GM19468 (cell line): ENCODE results near the gene NUP62CL.
"Not testable (repeated sequence)": the region's sequence is repeated elsewhere in the genome, so short reads cannot be mapped to it uniquely, and the experiment has no call there.

ENCODE experiments used
- ATAC-seq: cut with Tn5 transposase; IDR thresholded peaks from one replicate; pipeline ENCODE4 v1.9.1; 2021; ENCODE audit warnings: mild to moderate bottlenecking, moderate library complexity, moderate number of reproducible peaks; ENCODE audit not compliant: unreplicated experiment; ENCODE audit errors: extremely low read depth

Gene NUP62CL, protein sequence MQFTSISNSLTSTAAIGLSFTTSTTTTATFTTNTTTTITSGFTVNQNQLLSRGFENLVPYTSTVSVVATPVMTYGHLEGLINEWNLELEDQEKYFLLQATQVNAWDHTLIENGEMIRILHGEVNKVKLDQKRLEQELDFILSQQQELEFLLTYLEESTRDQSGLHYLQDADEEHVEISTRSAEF

DNA sequence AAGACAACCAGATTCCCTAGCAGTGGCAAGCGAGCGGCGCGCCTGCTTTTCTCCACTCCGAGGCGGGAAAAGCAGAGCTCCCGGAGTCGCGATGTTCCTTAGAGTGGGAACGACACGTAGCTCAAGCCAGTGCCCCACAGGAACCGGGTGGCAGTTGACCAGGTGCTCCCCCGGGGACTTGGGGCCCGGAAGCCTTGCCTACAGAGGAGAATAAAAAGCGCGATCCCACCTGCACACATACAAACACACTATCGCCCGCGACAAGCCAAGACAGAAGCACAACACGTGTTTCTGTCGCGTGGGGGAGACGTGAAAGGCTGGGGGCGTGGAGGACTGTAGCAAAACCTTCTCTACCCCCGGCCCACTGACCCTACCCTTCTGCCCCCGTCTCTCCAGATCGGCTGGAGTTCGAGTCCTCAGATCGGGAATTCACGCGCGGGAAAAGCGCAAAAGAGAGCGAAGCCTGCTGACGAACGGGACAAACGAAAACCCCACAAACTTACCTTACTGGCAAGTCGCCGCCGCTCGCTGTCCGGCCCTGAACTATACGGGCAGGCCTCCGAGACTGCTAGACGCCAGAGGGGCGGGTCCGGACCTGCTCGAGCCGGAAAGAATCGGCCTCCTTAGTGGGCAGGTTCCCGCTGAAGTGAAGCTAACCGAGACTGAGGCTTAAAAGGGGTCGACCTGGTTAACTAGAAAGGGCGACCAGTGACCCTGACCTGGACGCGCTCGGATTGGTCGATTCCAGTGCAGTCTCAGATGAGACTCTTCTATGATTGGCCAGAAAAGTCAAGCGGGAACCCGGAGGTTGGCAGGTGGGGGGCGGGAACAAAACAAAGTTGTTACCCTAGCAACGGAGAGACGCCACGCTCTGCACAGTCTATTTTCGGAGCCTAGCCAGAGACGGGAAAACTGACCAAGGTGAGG is at the start of gene NUP62CL, which contains the start of gene DNAAF6:
Gene NUP62CL, minus strand, starts transcription at position 664 of the 927 bp plus-strand sequence. CDS start 31,287 bp downstream, outside the sequence.
Gene DNAAF6, plus strand, starts transcription at position 842 of the 927 bp plus-strand sequence. CDS start 6,265 bp downstream, outside the sequence.
- ATAC-seq = peak; percentile 55

DNA sequence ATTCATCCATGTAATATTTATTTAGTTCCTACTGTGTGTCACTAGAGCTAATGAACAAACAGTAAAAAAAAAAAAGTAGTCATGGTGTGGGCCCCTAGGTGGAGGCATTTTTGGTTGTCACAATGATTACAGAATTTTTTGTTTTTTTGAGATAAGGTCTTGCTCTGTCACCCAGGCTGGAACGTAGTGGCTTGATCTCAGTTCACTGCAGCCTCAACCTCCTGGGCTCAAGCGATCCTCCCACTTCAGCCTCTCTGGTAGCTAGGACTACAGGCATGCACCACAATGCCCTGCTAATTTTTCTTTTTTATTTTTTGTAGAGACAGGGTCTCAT is 22.2 kb upstream of the NUP62CL start:
- ATAC-seq = no peak

DNA sequence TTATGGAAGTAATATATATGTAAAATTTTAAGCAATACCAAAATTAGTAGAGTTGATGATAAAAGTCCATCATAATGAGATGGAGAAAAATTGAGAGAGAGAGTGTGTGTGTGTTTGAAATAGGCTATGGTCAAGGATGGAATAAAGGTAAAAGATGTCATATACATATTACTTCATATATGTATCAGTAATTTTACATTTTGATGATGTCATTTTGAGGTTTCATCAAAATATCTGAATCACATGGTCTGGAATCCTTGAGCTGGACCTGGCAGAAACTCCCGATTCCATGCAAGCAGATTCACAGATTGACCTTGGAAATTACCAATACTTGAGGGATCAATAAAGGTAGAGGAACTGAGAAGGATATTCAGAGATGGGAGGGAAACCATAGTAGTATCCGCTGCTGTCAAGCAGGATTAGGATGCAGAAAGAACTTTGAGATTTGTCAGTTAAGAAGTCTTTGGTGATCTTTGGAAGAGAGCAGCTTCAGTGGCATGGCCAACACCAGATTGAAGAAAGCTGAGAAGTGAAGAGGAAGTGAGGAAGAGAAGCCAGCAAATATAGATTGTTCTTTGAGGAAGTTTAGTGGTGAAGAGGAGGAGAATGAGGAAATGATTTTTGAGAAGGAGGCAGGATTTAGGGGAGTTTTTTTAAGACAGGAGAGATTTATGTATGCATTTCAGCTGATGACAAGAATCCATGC is 21.7 kb upstream of the NUP62CL start:
- no peak for ATAC-seq

DNA sequence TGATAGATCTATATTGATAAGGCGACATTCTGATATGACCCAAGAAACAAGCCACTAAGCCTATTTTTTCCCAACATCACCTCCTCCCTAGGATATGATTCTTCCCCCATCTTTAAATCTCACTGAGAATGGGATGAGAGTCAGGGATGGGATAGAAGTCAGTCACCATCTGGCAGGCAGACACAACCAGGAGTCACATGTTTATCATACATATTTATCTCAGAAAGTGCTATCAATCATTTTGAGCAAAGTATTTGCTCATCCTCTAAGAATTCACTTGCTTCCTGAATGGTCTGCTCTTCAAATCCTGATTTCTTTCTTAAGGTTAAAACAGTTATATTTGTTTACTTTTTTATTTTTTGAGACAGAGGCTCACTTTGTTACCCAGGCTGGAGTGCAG is 20.5 kb upstream of the NUP62CL start:
- ATAC-seq = no peak

DNA sequence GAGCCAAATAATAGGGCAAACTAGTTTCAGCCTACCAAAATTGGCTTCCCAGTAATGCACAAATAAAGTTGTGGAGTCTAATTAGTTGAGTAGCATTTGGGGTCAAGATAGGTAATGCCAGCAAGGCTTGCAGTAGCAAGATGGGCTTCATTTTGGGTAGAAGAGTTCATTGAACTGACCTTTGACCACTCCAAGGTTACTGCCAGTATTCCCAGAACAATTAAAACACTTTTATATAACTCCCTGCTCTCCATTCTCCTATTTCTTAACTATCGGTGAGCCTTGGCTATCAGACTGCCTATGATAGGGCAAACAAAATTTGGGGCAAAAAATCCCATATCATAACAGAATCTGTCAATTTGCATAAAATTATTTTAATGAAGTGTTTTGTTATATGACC is 7.2 kb upstream of the NUP62CL start:
- ATAC-seq = no peak

DNA sequence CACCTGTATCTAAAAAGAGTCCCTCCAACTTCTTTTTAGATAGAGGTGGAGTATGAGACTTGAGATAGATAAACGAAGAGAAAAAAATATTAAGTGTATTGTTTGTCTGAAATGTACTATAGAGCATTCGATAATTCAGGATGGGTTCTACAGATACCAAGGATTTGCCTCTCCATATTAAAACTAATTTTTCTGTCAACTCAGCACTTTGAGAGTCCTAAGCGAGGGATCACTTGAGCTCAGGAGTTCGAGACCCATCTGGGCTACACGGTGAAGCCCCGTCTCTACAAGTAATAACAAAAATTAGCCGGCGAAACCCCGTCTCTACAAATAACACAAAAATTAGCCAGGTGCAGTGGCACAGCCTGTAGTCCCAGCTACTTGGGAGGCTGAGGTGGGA is 1.7 kb upstream of the NUP62CL start:
- ATAC-seq = no peak

DNA sequence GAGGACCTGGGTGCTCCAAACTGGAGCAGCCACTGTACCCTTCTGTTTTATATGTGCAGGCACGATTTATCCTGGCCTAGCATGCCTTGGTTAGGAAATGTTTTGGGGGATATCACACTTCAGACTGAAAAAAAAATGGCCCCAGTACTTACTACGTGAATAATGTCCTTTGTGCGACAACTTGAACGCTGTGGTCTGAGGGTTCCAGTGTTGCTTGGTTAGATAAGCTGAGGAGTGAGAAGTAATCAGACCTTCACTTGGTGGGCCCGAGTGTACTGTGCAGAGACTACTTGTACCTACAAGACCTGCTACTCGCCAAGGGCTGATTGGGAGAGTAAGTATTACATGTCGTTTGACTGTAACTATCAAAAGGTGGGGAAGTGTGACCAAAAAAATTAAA is 856 bp upstream of the NUP62CL start:
- no peak for ATAC-seq

DNA sequence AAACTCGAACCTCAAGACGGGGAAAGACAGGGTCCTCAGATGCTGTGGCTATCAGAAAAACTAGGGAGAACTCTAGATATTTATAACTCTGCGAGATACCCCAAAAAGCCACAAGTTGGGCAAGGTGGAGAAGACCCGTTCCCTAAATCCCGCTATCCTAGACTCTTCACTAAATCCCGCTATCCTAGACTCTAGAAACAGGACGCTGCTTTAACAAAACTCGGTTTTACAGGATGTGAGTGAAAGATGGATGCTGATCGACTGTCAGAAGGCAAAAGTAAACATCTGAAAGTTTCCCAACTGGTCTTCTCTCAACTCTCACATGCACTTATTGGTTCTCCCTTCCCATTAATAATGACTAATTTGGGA is 448 bp upstream of the NUP62CL start:
- no peak for ATAC-seq

DNA sequence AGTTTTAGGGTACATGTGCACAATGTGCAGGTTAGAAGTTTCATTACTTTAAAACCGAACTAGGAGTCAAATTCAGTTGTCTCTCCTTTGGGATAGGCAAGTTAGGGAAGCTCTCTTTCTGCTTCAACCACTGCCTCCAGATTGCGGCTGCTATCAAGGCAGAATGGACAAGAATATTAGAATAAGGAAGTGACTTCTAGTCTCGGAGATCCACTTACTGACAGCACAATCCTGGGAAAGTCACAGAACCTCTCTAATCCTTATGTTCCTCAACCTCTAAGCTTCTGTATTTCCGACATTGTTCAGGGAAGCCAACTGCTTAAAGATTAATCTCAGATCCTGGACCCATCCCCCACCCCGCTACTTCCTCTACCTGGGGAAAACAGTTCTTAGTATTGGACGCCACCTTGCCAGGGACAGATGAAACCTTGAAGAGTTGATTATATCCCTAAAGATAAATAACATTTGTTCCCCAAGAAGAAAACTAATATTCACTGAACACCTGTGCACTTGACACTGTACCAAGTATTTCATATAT is 2.1 kb downstream of the NUP62CL start:
- ATAC-seq = no peak

DNA sequence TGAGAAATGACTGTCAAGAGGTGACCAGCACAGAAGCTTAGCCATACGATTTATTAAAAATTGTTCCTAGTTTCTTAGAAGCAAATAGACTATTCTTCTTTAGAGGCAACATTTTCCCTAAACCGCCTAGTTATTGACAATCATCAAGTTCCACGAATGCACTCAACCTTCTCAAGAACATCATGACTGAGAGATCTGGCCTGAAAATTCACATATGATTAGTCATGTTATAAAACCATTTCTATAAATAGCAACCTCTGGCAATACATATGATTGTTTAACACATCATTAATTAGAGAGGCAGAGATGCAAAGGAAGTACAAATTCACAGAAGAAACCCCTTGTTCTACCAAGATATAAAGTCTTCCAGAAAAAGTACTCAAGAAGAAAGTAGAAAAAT is 6.7 kb downstream of the NUP62CL start:
- no peak for ATAC-seq

DNA sequence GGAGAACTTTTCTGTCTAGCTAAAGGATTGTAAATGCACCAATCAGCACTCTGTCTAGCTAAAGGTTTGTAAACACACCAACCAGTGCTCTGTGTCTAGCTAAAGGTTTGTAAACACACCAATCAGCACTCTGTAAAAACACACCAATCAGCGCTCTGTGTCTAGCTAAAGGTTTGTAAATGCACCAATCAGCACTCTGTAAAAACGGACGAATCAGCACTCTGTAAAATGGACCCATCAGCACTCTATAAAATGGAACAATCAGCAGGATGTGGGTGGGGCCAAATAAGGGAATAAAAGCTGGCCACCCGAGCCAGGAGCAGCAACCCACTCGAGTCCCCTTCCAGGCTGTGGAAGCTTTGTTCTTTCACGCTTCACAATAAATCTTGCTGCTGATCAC is 8.2 kb downstream of the NUP62CL start:
- ATAC-seq = not testable (repeated sequence)

DNA sequence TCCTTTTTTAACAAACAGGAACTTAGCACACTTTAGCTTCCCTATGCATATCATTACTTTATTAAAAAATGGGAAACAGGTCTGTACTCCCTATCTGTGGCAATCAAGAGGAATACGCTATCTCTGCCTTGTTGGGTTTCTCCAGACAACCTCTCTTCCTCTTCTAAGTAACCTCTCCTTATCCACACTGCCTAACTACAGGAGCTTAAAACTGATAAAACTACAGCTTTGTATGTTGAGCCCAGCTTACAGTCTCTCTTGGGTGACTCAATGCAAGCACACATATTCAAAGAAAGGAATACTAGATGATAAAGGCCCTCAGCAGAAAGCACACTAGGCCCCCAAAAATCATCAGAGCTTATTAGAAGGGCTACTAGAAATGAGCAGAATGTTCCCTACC is 8.9 kb downstream of the NUP62CL start:
- ATAC-seq = no peak

DNA sequence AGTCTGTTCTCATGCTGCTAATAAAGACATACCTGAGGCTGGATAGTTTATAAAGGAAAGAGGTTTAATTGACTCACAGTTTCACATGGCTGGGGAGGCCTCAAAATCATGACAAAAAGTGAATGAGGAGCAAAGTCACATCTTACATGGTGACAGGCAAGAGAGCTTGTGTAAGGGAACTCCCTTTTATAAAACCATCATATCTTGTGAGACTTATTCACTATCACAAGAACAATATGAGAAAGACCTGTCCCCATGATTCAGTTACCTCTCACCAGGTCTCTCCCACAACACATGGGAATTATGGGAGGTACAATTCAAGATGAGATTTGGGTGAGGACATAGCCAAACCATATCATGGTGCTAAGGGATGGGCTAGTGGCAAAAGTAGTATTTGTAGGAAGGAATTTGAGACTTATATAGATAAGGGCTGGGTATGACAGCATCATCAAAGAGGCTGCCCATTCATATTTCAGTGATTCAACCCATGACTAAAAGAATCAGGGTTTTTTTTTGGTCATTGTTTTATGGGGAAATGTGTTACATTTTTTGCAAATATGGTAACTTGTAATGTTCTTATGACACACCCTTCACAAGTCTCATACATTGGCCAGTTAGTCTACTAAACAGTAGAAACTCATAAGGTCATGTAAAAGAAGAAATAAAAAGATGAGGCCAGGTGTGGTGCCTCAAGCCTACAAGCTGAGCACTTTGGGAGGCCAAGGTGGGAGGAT is 34.7 kb downstream of the NUP62CL start:
- ATAC-seq = no peak

DNA sequence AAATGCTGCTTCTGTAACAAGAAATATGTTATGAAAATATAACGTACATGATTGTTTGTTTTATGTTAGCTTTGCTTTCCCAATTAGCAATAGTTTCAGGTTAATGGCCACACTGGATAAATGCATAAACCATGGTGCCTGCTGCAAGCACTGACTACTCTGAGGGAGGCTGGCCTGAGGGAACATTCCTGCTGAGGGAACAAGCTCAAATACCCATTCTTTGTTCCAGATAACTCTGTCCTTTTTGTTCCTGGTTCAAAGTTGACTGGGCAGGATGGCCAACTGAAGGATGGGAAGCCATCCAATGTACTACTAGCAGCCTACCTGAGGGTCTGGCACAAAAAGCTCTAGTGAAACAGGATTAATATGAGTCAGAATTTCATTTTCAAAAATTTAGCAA is 37.5 kb downstream of the NUP62CL start:
- no peak for ATAC-seq

DNA sequence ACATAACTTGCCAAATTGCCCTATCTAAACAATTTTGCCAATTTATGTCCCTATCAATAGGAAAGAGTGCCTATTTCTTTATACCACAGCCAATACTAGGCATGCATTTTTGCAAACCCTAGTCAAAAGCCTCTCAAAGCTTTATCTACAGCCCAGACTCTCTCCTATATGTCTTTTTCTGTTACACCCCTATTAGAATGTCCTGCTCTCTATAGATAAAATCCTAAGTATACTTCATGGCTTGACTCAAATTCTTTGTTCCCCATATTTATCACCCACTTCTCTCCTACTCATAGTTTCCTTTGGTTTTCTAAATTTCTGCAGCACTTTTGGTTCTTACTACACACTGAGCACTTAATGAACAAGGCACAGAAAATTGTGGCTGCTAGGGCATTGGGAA is 38.0 kb downstream of the NUP62CL start:
- ATAC-seq = no peak

DNA sequence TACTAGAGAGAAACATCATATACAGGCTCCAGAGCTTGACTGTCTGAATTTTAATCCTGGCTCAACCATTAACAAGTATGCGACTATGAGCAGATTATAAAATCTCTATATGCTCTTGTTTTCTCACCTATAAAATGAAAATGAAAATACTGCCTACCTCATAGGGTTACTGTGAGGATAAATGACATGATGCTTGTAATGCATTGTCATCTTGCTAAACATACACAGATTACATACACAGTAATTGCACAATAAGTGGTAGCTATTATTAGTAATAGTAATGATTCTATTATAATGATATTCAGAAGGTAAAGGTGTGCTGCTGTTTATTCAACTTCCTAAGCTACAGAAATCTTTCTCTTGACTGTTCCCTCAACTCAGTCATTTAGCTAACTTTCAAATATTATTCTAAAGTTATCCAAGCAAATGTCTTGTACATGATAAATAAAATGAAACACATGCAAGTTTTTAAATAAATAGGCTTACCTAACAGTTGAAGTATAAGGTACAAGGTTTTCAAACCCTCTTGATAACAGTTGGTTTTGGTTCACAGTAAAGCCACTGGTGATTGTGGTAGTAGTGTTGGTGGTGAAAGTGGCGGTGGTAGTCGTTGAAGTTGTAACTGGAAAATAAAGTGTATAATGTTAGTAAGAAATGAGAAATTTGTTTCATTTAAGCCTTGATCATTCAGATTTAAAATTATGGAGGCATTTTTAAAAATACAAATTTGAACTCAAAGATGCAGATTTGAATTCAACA is 38.9 kb downstream of the NUP62CL start:
- ATAC-seq = no peak

DNA sequence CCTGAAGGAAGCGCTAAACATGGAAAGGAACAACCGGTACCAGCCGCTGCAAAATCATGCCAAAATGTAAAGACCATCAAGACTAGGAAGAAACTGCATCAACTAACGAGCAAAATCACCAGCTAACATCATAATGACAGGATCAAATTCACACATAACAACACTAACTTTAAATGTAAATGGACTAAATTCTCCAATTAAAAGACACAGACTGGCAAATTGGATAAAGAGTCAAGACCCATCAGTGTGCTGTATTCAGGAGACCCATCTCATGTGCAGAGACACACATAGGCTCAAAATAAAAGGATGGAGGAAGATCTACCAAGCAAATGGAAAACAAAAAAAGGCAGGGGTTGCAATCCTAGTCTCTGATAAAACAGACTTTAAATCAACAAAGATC is 48.6 kb downstream of the NUP62CL start:
- not testable (repeated sequence) for ATAC-seq

DNA sequence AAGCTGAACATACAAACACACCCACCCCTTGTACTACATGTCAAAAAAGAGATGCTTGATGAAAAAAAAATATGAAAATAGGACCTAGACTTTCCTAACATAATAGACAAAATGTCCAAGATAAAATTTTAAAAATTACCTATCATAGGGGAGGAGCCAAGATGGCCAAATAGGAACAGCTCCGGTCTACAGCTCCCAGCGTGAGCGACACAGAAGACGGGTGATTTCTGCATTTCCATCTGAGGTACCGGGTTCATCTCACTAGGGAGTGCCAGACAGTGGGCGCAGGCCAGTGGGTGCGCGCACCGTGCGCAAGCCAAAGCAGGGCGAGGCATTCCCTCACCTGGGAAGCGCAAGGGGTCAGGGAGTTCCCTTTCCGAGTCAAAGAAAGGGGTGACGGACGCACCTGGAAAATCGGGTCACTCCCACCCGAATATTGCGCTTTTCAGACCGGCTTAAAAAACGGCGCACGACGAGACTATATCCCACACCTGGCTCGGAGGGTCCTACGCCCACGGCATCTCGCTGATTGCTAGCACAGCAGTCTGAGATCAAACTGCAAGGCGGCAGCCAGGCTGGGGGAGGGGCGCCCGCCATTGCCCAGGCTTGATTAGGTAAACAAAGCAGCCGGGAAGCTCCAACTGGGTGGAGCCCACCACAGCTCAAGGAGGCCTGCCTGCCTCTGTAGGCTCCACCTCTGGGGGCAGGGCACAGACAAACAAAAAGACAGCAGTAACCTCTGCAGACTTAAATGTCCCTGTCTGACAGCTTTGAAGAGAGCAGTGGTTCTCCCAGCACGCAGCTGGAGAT is 50.4 kb downstream of the NUP62CL start:
- ATAC-seq = not testable (repeated sequence)
